ENCODE measurements around the gene SEC14L3.

SEC14L3 gene

GRCh38 chr22:30441088-30441487 lies 30.7 kb downstream of the SEC14L3 start:
- DNase-seq: no peak

DNA sequence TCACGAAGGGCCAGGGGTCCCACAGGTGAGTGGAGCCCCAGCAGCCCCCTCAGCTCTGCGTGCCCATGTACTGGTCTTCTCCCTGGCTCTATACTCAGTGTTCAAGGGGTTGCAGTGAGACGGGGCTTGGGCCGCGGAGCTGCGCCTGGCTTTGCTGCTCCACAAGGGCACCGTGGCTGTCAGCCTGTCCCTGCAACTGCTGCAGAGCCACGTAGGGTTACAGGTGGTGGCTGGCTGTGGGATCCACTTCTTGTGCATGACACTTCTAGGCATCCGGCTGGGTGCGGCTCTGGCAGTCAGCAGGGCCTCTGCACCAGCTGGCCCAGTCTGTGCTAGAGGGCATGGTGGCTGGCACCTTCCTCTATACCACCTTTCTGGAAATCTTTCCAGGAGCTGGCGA lies 32.0 kb downstream of the SEC14L3 start:
- DNase-seq: no peak

DNA sequence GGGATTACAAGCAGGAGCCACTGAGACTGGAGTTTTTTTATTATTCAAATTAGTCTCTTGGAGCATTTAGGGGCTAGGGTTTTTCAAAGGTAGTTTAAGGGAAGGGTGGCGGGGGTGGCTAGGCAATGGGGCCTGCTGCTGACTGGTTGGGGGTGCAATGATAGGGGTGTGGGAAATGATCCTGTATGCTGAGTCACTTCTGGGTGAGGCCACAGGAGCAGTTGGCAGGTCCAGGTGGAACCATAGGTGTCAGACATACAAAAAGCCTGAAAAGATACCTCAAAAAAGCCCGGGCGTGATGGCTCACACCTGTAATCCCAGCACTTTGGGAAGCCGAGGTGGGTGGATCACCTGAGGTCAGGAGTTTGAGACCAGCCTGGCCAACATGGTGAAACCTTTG lies 32.6 kb downstream of the SEC14L3 start:
- DNase-seq: no peak

DNA sequence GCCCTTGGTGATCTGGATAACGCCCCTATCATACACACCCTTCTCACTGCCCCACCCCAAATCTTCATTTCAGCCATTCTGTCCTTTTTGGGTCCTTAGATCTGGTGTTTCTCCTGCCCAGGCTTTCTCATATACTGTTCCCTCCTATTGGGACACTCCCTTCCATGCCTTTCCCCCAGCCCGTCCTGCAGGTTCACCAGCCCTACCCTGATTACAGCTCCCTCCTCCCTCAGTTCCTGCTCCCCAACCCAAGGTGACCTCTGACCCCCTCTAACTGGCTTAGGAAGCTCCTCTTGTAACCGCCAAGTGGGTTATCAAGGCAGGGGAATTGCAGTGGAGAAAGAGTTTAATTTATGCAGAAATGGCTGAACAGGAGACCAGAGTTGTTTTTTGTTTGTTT lies 33.3 kb downstream of the SEC14L3 start:
- DNase-seq: no peak

- no peak for DNase-seq
Measured at GRCh38 chr22:30436196-30436595, 35.6 kb downstream of the SEC14L3 start.

- peak; percentile 29 for DNase-seq
Measured at GRCh38 chr22:30435674-30436126, 36.1 kb downstream of the SEC14L3 start.

DNA sequence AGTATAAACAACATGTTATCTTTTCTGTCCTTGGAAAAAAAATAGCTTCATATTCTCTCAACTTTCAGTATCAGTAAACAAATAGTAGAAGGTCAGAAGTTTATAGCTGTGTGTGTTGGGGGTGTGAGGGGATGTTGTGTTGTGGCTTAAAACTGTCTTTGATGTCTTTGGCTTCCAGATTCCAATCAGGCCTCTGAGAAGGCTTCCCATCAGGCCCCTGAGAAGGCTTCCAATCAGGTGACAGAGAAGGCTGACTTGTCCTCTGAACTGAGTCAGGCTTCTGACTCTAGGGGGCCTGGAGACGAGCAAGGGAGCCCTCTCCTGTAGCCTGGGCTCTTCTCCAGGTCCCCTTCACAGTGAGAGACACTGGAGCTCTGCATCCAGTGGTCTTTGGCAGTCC lies 37.0 kb downstream of the SEC14L3 start:
- no peak for DNase-seq

GRCh38 chr22:30433773-30434172 lies 38.0 kb downstream of the SEC14L3 start:
- no peak for DNase-seq

DNA sequence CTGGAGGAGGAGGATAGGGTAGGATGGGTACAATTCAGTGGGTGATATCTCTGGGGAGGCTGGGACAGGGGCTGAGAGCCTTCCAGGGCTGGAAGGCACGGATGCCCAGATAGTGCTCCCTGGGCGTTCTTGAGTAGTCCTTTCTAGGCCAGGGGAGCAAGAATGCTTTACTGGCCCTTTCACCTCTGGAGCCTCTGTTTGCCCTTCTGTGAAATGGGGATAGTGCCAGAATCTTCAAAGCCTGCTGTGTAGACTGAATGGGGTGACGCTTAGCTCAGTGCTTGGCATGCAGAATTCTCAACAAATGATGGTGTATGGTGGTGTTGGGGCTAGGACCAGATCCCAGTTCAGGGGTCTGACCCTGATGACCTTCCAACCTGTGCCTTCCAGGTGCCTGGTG lies 38.6 kb downstream of the SEC14L3 start:
- DNase-seq: no peak

DNA sequence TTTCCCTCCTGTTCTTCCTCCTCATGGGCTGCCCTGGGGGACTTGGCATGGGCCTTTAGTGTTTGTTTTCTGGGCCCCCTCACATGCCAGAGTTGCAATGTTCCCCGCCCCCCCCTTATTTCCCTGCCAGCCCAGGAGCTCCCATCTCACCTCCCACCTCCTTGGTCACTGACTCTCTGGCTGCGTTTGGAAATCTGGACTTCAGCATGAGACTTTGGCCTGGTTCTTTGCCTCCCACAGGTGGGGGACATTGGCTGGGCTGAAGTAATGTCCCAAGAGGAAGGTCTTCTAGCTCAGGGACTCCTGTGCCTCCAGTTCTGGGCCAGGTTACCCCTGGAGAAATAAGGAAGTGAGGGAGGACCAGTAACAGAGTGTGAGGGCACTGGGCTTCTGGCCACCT lies 39.3 kb downstream of the SEC14L3 start:
- no peak for DNase-seq

- no peak for DNase-seq
Measured at GRCh38 chr22:30432096-30432495, 39.7 kb downstream of the SEC14L3 start.

DNA sequence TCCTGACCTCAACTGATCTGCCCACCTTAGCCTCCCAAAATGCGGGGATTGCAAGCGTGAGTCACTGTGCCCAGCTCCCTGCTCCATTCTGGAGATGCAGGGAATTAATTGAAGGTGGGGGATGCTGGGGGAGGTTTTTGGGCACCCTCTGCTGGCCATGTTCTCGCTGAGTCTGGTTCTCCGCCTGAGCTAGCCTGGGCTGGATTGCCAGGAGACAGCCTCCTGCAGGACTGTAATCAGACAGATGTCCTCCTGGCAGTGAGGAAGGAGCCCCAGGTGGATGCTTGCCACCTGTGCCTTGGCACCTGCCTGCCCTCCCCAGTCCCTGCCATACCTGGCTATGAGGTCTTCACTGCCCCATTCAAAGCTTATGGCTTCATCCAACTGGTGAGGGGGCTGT lies 40.9 kb downstream of the SEC14L3 start:
- no peak for DNase-seq

DNA sequence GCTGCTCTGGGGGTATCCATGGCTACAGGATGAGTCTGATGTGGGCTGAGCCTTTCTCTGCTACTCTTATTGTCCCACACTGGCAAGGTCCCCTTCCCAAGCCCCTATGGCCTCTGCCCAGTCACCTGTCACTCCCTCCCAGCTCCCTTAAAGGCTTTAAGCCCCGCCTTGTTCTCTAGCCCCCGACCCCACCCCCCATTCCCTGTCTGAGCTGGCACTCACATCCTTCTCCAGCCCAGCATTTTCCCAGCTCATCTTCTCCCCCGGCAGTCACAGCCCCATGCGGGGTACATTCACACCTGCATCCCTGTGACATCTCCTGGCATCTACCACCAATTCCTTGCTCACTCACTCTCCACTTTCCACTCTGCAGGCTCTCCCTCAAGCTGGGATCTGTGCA lies 41.9 kb downstream of the SEC14L3 start:
- no peak for DNase-seq

DNA sequence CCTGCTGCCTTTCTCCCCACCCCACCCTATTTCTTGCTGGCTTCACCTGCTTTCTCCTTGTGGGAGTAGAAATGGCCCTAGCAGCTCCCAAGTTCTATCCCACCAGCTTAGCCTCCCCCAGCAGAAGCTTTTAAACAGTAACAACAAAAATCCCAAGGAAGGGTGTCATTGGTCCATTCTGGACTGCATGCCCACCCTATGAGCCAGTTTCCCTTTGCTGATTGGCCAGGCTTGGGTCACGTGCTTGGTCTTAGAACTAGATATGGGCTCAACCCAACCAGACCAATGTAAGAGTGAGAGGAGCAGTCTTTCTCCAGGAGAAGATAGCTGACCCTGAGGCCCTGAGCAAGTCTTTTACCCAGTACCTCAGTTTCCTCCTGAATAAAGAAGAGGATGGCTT lies 43.9 kb downstream of the SEC14L3 start:
- no peak for DNase-seq

DNA sequence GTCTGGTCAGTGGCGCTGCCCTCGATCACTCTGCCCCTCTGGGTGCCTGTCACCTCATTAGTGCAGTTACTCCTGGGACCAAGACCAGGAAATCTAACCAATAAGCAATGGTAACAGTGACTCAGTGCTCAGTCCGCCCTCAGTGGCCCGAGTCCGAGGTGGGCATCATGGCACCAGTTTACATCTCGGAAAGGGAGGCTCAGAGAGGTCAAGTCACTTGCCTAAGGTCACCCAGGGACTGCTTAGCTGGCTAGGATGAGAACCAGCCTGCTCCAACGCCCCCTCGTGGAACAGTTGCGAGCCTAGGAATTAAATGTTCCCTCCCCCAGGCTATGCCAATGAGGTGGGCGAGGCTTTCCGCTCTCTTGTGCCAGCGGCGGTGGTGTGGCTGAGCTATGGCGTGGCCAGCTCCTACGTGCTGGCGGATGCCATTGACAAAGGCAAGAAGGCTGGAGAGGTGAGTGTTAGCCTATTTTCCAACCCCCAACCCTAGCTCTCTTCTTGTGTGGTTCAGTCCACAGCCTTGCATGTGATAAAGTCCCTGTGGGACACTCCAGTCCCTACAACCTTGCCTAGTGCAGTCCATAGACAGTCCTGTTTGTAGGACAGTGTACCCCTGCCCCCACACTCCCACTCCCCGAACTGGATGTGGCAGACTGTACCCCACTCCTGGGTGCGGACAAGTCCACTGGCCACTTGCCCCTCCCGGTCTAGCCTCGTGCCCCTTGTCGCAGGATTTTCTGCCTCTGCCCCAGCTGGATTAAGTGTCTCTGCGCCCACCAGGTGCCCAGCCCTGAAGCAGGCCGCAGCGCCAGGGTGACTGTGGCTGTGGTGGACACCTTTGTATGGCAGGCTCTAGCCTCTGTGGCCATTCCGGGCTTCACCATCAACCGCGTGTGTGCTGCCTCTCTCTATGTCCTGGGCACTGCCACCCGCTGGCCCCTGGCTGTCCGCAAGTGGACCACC lies 45.1 kb downstream of the SEC14L3 start:
- DNase-seq: peak; percentile 84

- DNase-seq: peak; percentile 28
Measured at GRCh38 chr22:30425616-30426387, 46.0 kb downstream of the SEC14L3 start, which contains the start of gene MTFP1. Gene MTFP1, plus strand, starts transcription at chr22:30425768. Its CDS starts 112 bp downstream, at chr22:30425880.

GRCh38 chr22:30425327-30425615 lies 46.5 kb downstream of the SEC14L3 start:
- DNase-seq: no peak

- no peak for DNase-seq
Measured at GRCh38 chr22:30424534-30425326, 47.1 kb downstream of the SEC14L3 start.

- DNase-seq: peak; percentile 99
Measured at GRCh38 chr22:30423959-30424533, 47.8 kb downstream of the SEC14L3 start.

DNA sequence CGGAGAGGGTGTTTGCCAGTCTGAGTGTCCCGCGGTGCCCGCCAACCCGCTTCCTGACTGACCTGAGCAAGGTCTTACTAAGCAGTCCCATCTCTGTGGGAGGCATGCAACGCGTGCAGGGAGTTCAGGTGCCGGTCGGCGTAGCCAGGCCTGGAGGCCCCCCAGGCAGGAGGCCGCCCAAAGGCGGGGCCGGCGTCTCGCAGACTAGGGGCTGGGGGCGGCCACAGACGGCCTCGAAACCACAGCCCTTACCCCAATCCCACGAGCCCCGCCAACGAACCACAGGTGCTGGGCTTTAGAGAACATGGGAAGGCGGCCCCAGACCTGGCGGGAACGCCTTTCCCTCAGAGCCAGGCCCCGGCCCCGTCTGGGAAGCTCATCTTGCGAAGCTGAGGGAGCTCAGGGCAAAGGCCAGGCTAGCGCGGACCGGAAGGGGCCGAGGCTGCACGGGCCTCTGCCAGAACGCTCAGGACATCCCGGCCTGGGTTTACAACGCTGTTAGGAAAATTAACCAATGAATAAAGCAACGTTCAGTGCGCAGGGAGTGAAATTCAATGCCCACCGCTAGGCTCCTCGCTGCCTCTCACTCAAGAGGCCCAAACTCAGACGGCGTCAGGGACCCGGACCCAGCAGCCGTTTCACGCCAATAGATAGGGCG lies 48.4 kb downstream of the SEC14L3 start:
- no peak for DNase-seq

- DNase-seq: peak; percentile 53
Measured at GRCh38 chr22:30422481-30423300, 49.1 kb downstream of the SEC14L3 start.
